ENCODE results near the gene SBSN. TPM values are rescaled to one million over a fixed set of nuclear protein-coding genes. Genes with fewer than 3 reads are reported as not detected.

Gene SBSN
- total RNA-seq, 1 donor from 2014 or later, result 0.29 TPM

DNA sequence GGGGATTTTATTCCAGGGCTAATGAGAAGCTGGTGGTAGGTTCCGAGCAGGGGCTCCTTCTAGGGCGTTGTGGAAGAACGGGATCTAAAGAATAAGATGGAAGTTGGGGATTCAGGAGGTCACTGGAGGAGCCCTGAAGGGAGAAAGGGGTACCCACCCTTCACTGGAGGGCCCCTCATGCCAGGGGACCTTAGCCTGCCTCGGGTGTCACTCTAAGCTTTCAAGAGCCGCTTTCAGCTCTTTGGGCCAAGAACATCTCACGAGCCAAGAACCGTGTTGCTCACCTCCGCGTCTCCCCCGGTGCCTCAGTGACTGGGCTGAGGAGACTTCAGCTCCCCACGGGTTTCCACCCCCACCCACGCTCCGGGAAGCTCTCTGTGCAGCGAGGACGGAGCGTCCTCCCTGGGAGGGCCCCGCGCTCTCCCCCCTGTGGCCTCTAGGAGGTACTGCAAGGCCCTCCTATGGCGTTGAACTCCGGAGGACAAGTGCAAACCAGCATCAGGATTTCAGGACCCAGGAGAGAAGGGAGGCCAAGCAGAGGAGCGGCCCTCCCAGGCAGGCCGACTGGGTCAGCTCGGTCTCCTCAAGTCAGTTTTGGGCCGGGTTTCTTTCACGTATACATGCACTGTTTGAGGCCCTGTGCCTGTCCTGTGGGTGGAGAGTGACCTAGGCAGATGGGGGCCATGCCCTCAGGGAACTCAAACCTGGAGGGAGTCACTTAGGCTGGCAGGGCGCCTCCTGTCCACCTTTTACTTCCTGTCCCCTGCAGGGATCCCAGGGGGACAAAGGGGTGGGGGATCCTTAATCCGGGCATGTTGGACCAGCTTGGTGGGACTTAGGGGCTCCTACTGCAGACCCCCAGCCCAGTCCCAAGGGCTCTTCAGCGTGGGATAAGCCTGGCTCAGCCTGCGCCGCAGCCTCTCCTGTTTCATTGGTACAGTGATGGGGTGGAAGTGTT lies 32.7 kb downstream of the SBSN start:
- TF ChIP-seq, protein P1, sequence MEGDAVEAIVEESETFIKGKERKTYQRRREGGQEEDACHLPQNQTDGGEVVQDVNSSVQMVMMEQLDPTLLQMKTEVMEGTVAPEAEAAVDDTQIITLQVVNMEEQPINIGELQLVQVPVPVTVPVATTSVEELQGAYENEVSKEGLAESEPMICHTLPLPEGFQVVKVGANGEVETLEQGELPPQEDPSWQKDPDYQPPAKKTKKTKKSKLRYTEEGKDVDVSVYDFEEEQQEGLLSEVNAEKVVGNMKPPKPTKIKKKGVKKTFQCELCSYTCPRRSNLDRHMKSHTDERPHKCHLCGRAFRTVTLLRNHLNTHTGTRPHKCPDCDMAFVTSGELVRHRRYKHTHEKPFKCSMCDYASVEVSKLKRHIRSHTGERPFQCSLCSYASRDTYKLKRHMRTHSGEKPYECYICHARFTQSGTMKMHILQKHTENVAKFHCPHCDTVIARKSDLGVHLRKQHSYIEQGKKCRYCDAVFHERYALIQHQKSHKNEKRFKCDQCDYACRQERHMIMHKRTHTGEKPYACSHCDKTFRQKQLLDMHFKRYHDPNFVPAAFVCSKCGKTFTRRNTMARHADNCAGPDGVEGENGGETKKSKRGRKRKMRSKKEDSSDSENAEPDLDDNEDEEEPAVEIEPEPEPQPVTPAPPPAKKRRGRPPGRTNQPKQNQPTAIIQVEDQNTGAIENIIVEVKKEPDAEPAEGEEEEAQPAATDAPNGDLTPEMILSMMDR (IDR thresholded peaks at IDR 0.05; ENCODE audit: partially characterized antibody, unreplicated experiment), result peak; percentile 98
- Mint-ChIP-seq H3K27ac (ENCODE audit: unreplicated experiment) (no peak overlapping the region), H3K9me3 (ENCODE audit: unreplicated experiment) (peaks cover 2% of the 10 kb centered on the region), H3K4me1 (ENCODE audit: low read depth, unreplicated experiment) (peaks cover 2% of the 10 kb centered on the region), H3K27me3 (ENCODE audit: unreplicated experiment) (peaks cover 2% of the 10 kb centered on the region), H3K36me3 (ENCODE audit: unreplicated experiment) (no peaks in the 10 kb centered on the region), H3K4me3 (ENCODE audit: unreplicated experiment) (no peak overlapping the region)
- DNase-seq, result peak; percentile 73

DNA sequence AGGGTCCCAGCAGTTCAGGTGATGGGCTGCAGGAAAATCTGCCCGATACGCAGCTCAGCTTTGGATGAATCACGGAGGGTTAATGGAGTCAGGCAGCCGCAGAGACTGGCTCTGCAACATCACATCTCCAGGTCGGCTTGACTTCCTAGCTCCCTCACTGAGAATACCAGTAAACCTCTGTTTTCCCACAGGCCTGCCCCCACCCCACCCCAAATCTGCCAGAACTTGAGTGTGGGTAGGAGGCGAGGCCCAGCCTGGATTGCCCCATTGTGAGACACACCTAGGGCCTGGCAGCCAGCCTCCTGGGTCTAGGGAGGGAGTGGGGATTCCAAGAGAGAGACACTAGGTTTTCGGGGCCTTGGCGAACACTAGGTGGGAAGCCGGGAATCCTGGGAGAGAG lies 34.1 kb downstream of the SBSN start:
- H3K4me3 Mint-ChIP-seq (ENCODE audit: unreplicated experiment), result no peak overlapping the region
- no peaks in the 10 kb centered on the region for H3K36me3 Mint-ChIP-seq (ENCODE audit: unreplicated experiment)
- peaks cover 2% of the 10 kb centered on the region for H3K4me1 Mint-ChIP-seq (ENCODE audit: low read depth, unreplicated experiment)
- H3K27ac Mint-ChIP-seq (ENCODE audit: unreplicated experiment), result no peak overlapping the region
- H3K27me3 Mint-ChIP-seq (ENCODE audit: unreplicated experiment), result peaks cover 2% of the 10 kb centered on the region
- TF ChIP-seq, protein P1 (IDR thresholded peaks at IDR 0.05; ENCODE audit: partially characterized antibody, unreplicated experiment), result no peak
- DNase-seq, result no peak
- H3K9me3 Mint-ChIP-seq (ENCODE audit: unreplicated experiment), result peaks cover 2% of the 10 kb centered on the region

DNA sequence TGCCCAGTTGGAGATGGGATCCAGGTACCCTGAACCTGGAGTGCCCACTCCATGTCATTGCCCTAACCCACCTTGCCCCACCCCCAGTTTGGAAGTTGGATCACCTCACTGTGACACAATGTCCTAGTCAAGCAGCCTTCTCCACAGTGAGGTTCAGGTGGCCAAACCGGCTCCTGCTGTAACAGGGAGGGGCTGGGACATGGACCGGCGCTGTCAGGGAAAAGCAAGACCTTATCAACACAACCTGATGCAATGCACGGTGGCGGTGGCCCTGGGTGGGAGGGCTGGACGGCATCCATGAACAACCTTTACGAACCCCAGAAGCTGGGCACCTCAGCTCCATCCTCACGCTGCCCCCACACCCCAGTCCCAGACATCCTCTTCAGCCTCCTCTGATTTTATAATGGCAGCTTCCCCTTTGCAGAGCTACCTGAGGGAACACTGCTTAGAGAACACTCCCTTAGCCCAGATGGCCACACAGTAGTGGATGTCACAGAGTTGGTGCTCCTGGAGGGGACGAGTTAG lies 36.2 kb downstream of the SBSN start:
- Mint-ChIP-seq H3K4me1 (ENCODE audit: low read depth, unreplicated experiment) (peaks cover 2% of the 10 kb centered on the region), H3K36me3 (ENCODE audit: unreplicated experiment) (no peaks in the 10 kb centered on the region), H3K27ac (ENCODE audit: unreplicated experiment) (no peak overlapping the region), H3K4me3 (ENCODE audit: unreplicated experiment) (no peak overlapping the region), H3K27me3 (ENCODE audit: unreplicated experiment) (peaks cover 2% of the 10 kb centered on the region), H3K9me3 (ENCODE audit: unreplicated experiment) (peaks cover 2% of the 10 kb centered on the region)
- no peak for DNase-seq
- TF ChIP-seq, protein P1 (IDR thresholded peaks at IDR 0.05; ENCODE audit: partially characterized antibody, unreplicated experiment), result no peak

DNA sequence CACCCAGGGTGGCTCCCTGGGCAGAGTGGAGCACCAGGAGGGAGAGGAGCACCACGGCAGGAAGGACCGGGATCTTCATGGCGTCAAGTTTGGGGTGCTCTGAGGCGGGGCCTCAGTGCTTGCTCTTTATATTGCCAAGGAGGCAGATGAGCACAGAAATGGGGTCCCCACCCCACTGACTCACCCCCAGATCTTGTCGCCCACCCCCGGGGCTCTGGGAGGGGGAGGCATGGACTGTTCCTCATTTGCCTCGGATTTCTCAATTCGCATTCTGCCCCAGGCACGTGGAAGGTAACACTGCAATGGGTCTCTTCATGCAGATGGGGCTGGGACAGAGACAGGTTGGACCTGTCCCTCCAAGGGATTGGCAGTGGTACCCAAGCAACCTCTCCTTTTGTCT lies 37.7 kb downstream of the SBSN start, which contains the start of gene KRTDAP:
TSS of gene KRTDAP (minus strand) at position 101 of the 400 bp plus-strand sequence. CDS start at position 79, 22 bp downstream.
- H3K4me3 Mint-ChIP-seq (ENCODE audit: unreplicated experiment), result no peak within 1 kb of the TSS
- no peak for DNase-seq
- no peaks in the 10 kb centered on the region for H3K4me1 Mint-ChIP-seq (ENCODE audit: low read depth, unreplicated experiment)
- H3K27ac Mint-ChIP-seq (ENCODE audit: unreplicated experiment), result no peak within 1 kb of the TSS
- H3K36me3 Mint-ChIP-seq (ENCODE audit: unreplicated experiment), result no peaks in the 10 kb centered on the region
- TF ChIP-seq, protein P1 (IDR thresholded peaks at IDR 0.05; ENCODE audit: partially characterized antibody, unreplicated experiment), result no peak
- H3K27me3 Mint-ChIP-seq (ENCODE audit: unreplicated experiment), result peaks cover 2% of the 10 kb centered on the region
- H3K9me3 Mint-ChIP-seq (ENCODE audit: unreplicated experiment), result peaks cover 2% of the 10 kb centered on the region

DNA sequence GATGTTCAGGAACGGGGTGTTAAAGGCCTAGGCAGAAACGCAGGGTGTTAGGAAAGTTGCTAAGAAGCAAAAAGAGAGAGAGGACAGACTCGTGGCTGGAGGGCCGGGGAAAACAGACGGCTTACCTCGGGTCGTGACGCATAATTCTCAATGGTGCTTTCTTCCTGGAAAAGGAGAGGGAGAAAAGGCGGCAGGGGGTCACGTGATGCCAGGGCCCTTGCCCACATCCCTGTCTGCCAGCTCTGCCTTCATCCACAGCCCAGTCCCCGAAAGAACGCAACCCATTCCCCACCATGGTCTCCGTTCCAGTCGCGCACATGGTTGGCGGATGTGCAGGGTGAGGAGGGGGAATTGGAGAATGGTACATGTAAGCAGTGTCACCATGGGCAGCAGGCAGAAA lies 39.4 kb downstream of the SBSN start:
- DNase-seq, result no peak
- H3K9me3 Mint-ChIP-seq (ENCODE audit: unreplicated experiment), result peaks cover 3% of the 10 kb centered on the region
- peaks cover 2% of the 10 kb centered on the region for H3K27me3 Mint-ChIP-seq (ENCODE audit: unreplicated experiment)
- H3K27ac Mint-ChIP-seq (ENCODE audit: unreplicated experiment), result no peak overlapping the region
- TF ChIP-seq, protein P1 (IDR thresholded peaks at IDR 0.05; ENCODE audit: partially characterized antibody, unreplicated experiment), result no peak
- no peaks in the 10 kb centered on the region for H3K36me3 Mint-ChIP-seq (ENCODE audit: unreplicated experiment)
- no peaks in the 10 kb centered on the region for H3K4me1 Mint-ChIP-seq (ENCODE audit: low read depth, unreplicated experiment)
- H3K4me3 Mint-ChIP-seq (ENCODE audit: unreplicated experiment), result no peak overlapping the region
